ENCODE results near the gene SCGB3A1.

DNA sequence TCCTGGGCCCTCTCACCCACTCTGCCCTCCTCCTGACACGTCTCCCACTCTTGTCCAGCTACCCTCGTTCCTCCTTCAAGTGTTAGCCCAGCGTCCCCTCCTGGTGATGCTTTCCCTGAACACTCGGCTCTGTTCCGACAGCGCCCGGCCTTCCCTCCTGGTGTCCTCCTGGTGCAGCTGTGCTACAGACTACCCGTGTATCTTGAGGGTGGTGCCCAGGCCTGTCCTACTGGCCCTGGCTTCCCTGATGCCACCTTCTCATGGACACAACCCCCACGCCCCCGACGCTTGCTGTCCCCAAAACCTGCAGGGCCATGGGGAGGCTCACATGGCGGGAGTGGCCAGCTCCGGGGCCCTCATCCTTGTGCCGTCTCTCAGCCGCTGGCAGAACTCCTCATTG lies 21.4 kb upstream of the SCGB3A1 start:
- TF ChIP-seq FOXP2 (optimal IDR thresholded peaks at IDR 0.05; ENCODE audit: borderline replicate concordance, extremely low read depth, extremely low read length, insufficient read depth) (no peak), POLR2AphosphoS5 (IDR thresholded peaks at IDR 0.05; ENCODE audit: low read depth, low read length) (no peak), TAF1 (IDR thresholded peaks at IDR 0.05; ENCODE audit: borderline replicate concordance, insufficient read depth, low read length) (no peak), SIN3A (IDR thresholded peaks at IDR 0.05; ENCODE audit: borderline replicate concordance, insufficient read depth, low read length) (no peak)
- TF ChIP-seq, protein P1, sequence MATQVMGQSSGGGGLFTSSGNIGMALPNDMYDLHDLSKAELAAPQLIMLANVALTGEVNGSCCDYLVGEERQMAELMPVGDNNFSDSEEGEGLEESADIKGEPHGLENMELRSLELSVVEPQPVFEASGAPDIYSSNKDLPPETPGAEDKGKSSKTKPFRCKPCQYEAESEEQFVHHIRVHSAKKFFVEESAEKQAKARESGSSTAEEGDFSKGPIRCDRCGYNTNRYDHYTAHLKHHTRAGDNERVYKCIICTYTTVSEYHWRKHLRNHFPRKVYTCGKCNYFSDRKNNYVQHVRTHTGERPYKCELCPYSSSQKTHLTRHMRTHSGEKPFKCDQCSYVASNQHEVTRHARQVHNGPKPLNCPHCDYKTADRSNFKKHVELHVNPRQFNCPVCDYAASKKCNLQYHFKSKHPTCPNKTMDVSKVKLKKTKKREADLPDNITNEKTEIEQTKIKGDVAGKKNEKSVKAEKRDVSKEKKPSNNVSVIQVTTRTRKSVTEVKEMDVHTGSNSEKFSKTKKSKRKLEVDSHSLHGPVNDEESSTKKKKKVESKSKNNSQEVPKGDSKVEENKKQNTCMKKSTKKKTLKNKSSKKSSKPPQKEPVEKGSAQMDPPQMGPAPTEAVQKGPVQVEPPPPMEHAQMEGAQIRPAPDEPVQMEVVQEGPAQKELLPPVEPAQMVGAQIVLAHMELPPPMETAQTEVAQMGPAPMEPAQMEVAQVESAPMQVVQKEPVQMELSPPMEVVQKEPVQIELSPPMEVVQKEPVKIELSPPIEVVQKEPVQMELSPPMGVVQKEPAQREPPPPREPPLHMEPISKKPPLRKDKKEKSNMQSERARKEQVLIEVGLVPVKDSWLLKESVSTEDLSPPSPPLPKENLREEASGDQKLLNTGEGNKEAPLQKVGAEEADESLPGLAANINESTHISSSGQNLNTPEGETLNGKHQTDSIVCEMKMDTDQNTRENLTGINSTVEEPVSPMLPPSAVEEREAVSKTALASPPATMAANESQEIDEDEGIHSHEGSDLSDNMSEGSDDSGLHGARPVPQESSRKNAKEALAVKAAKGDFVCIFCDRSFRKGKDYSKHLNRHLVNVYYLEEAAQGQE (IDR thresholded peaks at IDR 0.05; ENCODE audit: insufficient read depth in 1 of 2, low read depth in 2 of 2, low read length in 2 of 2): no peak

All from PFSK-1 (cell line).